NK-92 treated with Interleukin-12 subunit alpha and Interleukin-12 subunit beta, amount 100 ng/mL, for 24 hours (cell line): ENCODE measurements around the gene KCNJ10.

Source experiments
- DNase-seq: peaks from one replicate; lab custom pipeline; 2025; lab: John Stamatoyannopoulos, UW

KCNJ10 gene

DNA sequence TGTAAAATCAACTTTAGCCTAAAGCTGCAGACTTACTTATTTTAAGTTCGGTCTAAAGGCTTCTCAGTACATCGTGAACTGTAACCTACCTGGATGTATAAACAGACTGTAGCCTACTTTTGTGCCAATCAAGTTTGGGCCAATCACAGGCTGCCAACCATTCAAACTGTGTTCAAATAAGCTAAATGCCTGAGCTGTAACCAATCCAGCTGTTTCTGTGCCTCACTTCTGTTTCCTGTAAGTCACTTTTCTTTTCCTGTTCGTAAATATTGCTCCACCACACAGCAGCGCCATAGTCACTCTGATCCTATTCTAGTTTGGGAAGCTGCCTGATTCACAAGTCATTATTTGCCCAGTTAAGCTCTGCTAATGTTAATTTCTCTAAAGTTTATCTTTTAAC is 78.4 kb downstream of the KCNJ10 start:
- DNase-seq, result no peak

DNA sequence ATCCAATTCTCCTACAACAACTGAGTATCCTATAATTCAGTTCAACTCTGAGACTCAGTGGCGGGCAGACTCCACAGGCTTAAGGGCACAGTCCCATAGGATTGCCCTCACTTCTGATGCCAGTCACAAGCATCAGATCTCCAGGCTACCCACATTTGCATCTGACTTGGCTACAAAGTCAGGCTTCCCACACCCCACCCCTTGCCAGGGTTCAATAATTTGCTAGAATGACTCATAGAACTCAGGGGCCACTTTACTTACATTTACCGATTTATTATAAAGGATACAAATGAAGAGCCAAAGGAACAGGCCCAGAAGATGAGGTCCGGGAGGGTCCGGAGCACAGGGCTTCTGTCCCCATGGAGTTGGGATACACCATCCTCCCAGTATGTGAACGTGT is 80.0 kb downstream of the KCNJ10 start:
- no peak for DNase-seq

DNA sequence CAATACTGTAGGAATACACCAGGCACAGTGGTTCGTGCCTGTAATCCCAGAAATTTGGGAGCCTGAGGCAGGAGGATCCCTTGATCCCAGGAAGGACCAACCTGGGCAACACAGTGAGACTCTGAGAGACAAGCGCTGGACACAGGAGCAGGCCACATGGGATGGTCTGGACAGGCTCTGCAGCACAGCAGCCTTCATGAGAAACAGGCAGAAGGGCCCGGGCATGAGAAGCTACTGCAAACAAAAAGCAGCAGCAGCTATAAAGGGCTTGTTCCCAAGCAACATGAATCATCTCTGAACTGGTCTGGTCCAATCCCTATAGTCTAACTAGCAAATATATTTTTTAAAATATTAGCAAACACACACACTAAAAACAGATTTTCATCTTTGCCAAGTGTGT is 80.4 kb downstream of the KCNJ10 start:
- no peak for DNase-seq

DNA sequence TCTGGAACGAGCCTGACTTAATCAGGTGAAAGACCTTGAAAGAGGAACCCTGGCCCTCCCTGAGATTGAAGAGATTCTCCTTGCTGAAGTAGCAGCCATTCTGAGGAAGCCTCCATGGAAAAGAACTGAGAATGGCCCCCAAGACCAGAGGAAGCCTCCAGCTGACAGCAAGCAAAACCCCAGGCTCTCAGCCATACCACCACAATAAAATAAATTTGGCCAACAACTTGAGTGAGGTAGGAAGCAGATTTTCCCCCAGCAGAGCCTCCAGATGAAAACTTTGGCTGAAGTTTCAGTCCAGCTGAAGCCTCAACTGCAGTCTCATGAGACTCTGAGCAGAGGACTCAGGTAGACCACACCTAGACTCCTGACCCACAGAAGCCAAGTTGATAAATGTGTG is 82.0 kb downstream of the KCNJ10 start:
- no peak for DNase-seq

DNA sequence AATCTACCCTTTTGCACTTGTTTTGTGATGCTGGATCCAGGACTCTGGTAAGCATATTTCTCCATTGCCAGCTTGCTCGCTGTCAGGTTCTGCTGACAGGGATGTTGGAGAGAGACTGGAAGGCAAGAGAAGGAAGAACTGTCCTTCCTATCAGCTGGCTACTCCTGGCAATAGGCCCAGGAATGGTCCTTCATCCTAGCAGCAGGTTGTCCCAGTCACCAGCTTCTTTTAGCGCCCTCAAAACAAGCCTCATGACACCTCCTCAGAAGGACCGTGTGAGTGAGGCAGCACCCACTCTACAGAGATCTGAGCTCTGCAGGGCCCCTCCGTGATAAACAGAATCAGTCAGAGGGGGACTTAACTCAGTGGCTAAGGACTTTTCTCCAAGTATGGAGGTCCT is 82.8 kb downstream of the KCNJ10 start:
- DNase-seq, result no peak

DNA sequence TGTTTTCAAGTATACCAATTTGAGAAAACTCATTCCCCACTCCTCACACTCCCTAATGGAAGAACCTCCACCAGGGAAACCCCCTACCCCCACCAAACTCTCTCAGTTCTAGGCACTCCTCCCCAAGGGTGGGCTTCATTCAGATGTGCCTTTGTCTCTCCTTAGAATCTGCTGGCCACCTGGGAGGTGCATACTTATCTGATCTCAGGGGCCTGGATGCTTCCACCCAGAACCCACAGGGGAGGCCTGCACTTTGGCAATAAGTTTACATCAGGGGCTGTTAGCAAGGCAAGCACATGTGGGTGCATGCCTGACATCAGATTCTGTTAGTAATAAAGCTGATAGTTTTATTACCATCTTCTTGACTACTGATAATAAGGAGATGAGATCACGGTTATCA is 83.4 kb downstream of the KCNJ10 start:
- no peak for DNase-seq

DNA sequence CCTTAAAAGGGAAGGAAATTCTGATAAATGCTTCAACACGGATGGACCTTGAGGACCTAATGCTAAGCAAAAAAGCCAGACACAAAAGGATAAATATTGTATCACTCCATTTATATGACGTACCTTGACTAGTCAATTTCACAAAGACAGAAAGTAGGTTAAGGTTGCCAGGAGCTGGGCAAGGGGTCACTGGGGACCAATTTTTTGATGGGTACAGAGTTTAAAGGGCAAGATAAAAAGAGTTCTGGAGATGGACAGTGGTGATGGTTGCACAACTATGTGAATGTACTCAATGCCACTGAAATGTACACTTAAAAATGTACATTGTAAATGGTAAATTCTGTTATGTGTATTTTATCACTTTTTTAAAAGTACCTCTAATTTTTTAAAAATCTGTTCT is 83.9 kb downstream of the KCNJ10 start:
- DNase-seq, result no peak

DNA sequence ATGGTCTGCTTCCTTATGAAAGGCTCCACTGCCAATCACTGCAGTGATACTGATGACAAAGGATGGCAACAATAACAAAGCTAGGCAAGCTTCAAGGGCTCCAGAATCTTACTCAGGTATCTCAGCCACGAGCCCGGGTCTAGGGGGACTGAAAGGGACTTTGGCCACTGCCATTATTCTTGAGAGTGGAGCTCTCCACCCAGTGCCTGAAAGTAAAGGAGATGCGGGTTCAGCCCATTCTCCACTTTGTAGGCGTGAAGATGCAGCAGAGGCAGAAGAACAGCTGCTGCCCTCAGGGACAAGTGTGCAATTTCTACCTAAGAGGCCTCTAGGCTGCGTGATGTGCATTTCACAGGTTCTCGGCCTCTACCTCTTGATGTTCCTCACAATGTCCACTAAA is 84.5 kb downstream of the KCNJ10 start:
- no peak for DNase-seq

DNA sequence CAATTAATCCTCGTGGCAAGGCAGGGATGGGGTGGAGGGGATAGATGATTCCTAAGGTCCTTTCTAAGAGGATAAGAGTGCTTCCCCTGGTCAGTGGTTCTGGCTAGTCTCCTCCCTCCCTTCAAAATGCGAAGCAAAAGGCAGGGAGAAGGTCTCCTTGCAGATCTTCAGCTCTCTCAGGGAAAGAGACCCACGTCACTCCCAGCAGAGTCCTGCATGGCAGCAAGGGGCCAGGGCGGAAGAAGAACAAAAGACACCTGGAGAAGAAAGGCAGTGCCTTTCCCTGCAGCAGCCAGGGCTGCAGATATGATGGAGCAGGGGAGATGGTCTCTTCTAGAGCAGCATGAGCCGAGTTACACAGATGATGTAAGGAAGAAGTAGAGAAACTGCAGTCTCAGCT is 86.3 kb downstream of the KCNJ10 start:
- DNase-seq, result no peak

- DNase-seq, result no peak
Observed at GRCh38 chr1:159982280-159982679, 87.7 kb downstream of the KCNJ10 start.

- no peak for DNase-seq
Observed at GRCh38 chr1:159981351-159982055, 88.5 kb downstream of the KCNJ10 start.

DNA sequence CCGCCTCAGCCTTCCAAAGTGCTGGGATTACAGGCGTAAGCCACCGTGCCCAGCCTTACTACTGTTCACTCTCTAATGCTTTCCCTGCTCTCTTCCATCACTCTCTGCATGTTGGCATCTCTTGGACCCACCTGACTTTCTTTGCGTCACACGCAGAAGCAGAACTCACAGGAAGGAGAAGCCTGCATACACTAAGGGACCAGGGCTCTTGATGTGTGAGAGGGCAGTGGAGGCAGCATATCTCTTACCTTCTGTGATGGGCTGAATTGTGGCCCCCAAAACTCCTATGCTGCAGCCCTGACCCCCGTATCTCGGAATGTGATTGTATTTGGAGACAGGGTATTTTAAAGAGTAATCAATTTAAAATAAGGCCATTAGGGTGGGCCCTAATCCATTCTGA is 89.2 kb downstream of the KCNJ10 start:
- no peak for DNase-seq

DNA sequence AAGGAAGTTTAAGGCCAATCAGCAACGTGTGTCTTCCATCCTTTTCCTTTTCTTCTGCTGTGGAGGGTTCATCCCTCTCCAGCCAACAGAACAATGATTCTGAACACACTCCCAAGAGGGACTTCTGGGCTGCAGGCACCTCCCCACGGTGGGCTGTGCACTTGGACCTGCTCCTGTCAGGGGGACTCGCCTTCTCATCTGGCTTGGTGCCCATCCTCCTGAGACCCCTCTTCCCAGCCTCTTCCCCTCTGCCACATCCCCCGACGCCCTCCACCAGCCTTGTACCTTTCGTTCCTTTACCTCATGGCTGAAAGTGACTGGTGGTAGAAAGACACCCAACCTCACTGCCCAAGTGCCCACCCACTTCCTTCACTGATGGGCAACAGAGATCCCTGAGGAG is 89.9 kb downstream of the KCNJ10 start:
- DNase-seq, result no peak

- no peak for DNase-seq
Observed at GRCh38 chr1:159979257-159979656, 90.7 kb downstream of the KCNJ10 start.

DNA sequence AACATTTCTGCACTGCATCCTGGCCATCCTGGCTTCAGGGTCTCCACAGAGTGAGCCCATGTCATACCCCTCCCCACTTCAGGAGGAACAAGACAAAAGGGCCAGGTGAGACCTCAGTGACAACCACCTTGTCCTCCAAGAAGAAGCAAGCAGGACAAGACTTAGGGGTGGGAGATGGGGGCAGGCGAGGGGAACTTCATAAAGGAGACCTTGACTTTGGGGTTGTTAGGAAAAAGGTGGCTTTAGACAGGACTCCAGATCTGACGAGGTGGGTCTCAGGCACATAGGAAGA is 91.9 kb downstream of the KCNJ10 start:
- no peak for DNase-seq

- no peak for DNase-seq
Observed at GRCh38 chr1:159977364-159978106, 92.4 kb downstream of the KCNJ10 start.

DNA sequence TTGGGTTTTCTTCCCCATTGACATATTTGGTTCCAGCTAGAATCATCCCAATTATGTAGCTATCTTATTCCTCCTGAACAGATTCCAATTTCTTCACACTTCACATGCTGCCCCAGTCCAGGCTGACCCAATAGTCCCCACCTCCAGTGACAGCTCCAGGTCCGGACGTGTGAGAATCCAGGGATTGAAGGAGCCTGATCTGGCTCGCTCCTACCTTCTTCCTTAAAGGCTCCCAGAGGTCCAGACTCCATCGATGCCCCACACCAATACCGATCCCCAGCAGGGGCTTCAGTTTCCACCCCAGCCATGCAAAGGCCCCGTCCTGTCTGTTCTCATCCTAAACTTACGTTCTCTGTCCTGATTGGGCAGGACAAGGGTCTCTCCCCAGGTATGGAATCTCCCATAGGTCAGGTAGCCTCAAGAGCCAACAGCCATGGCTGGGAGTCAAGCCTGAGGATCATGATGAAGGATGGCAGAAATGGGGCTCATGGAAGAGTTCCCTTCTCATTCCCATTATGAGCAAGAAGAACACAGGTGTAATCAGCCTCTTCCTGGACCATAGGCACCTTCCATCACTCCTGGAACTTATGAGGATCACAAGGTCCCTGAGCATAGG is 95.5 kb downstream of the KCNJ10 start:
- DNase-seq, result no peak

DNA sequence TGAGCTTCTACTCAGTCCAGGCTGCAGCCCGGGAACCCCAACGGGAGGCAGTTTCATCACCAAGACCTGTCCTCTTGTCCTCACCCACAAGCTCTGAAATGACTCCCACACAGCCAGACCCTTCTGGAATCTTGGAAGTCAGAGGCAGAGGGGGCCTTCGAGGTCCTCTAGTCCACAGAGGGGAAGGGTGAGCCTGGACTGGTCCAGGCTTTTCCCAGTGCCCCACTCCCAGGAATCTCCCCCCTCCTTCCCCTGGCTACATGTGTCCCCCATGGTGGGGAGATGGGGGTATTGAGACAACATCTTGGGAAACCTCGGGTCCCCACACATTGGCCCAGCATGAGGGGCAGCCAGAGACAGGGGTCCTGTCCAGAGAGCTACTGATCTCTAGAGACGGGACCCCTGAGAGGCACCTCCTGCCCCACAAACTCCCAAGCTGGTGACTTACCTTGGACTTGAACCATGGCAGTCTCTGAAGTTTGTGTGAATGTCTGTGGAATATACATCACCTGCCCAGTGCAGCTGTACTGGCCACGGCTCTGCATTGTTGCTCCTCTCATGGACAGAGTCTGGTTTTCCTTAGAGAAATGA is 96.5 kb downstream of the KCNJ10 start:
- DNase-seq, result no peak

DNA sequence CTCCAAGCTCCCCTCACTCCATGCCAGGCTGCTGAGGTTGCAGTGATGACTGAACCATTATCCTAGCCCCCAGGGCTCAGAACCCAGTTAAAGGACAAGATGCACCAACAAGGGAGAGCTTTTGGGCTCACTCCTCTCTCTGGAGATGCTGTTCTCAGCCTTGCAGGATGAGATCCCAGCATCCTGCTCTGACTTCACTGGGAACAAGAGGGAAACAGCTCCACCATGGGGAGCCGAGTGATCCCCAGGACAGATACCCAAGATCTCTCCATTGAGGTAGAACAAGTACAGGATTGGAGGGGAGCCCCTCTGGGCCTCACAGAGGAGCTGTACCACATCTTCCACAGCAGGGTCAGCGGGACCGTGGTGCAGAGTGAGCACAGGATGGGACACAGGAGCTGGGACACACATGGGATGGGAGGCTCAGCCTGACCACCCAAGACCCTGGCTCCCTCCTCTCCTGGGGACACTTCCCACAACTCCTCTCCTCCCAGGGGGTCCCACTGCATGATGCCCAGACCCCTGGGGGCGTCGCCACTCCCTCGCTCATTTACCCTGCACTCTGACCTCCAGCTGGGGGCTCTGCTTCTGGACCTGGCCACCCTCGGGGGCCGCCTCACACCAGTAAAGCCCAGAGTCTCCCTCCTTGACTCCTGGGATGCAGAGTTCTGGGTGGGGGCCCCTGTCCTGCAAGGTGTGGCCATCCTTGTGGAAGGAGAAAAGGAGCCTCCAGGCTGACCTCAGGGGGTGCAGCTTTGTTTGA is 97.3 kb downstream of the KCNJ10 start:
- DNase-seq, result no peak

DNA sequence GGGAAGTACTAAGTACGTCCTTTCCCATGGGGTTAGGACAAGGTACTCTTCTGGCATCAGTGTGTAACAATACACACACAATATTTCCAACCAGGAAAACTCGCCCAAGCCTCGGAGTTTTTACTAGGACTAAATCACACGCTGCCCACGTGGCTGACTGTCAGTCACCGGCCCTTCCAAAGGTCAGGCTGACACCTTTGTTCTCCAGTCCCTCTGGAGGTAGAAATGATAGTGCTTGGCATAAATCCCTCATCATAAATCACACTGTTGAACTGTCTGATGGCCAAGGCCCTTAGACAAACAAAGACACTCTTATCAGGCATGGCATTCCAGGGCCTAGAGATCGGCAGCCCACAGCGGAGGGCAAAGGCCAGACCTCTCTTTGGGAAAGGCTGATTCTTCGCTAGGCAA is 99.0 kb downstream of the KCNJ10 start:
- DNase-seq, result no peak

- no peak for DNase-seq
Observed at GRCh38 chr1:159968901-159969300, 101.1 kb downstream of the KCNJ10 start.

DNA sequence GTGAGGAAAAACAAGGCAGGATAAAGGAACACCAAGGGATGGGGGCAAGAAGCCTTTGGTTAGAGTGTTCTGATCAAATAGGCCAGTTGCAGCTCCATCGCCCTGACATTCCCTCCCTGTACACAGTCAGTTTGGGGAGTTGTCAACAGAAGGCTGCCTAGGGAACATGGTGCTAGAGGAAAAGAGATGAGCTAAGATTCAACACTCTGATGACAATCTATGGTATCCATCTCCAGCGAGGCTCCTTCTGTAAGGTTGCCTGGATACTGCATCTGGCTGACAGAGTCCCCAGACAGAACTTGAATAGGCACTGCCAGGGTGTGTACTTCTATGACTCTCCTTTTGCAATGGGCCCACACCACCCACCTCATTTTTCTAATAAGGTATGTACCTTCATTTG is 104.7 kb downstream of the KCNJ10 start:
- DNase-seq, result no peak

GRCh38 chr1:159964144-159964543 is 105.8 kb downstream of the KCNJ10 start:
- DNase-seq, result no peak
